K562 (cell line): ENCODE measurements around the gene PLPP6.

Experiments
- CTCF ChIP-seq, 3 experiments: IDR thresholded peaks in 2 of 3; conservative IDR thresholded peaks in 1 of 3; 2 replicates each; pipeline ENCODE4 v1.5.1; 2011 to 2012; ENCODE audit warnings: low read length in 3 of 3, mild to moderate bottlenecking in 3 of 3, control low read depth in 2 of 3, improper control_type of control experiment in 1 of 3, inconsistent platforms in 1 of 3, low read depth in 1 of 3, mixed read lengths in 1 of 3, moderate library complexity in 1 of 3; ENCODE audit not compliant: insufficient read depth in 2 of 3
- MAX ChIP-seq: sonication (generic); formaldehyde crosslinking; IDR thresholded peaks from 2 replicates; pipeline ENCODE4 v1.9.0; 2022; ENCODE audit warnings: mild to moderate bottlenecking, missing genetic modification reagents
- ZBTB11 ChIP-seq, 3 experiments: fragments of 200-800 bp in 1 of 3; fragments of 250-450 bp in 1 of 3; fragments of 450-650 bp in 1 of 3; sonication (Bioruptor Pico) in 1 of 3; sonication (Bioruptor generic) in 1 of 3; formaldehyde crosslinking in 1 of 3; IDR thresholded peaks; 2 replicates each; pipeline versions ENCODE4 v1.6.1 to v1.8.0; 2016 to 2022; ENCODE audit warnings: mild to moderate bottlenecking in 2 of 3, missing genetic modification characterization in 2 of 3, missing compliant biosample characterization in 1 of 3, moderate library complexity in 1 of 3

- no peak for TF ChIP-seq CTCF (IDR thresholded peaks at IDR 0.05 in 2 of 3, conservative IDR thresholded peaks at IDR 0.05 in 1 of 3; ENCODE audit: insufficient read depth in 2 of 3, low read depth in 1 of 3, low read length in 3 of 3)
- TF ChIP-seq ZBTB11 (CRISPR knock-in tag; IDR thresholded peaks at IDR 0.05): no peak
- TF ChIP-seq MAX (CRISPR knock-in tag): no peak
Measured at GRCh38 chr9:4654538-4654937, 7.6 kb upstream of the PLPP6 start.
